CD4-positive, alpha-beta T cell treated with Interleukin-1 beta for 1 hour (primary cell): ENCODE measurements around the gene MAG.

Experiments
- DNase-seq, 2 donors: peaks; one replicate each; pipeline ENCODE4 v3.0.0-alpha.2; 2020 to 2022

Gene MAG, protein sequence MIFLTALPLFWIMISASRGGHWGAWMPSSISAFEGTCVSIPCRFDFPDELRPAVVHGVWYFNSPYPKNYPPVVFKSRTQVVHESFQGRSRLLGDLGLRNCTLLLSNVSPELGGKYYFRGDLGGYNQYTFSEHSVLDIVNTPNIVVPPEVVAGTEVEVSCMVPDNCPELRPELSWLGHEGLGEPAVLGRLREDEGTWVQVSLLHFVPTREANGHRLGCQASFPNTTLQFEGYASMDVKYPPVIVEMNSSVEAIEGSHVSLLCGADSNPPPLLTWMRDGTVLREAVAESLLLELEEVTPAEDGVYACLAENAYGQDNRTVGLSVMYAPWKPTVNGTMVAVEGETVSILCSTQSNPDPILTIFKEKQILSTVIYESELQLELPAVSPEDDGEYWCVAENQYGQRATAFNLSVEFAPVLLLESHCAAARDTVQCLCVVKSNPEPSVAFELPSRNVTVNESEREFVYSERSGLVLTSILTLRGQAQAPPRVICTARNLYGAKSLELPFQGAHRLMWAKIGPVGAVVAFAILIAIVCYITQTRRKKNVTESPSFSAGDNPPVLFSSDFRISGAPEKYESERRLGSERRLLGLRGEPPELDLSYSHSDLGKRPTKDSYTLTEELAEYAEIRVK

DNA sequence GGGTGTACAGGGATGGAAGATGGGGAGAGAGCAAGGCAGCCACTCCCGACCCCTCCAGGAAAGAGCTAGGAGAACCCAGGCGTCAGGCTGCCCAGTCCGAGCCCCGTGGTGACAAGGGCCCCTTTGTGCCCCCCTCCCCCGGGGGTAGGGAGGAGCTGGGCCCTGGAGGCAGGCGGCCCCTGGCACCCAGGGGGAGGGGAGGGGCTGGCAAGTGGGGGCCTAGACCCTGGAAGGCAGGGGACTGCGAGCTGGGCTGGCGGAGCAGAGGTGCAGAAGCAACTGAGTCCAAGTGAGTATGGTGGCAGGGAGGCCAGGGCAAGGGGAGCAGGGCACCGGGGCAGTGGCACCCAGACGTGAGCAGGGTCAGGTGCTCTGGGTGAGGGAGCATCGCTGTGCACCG lies at the start of gene MAG:
Gene MAG, plus strand, starts transcription at position 246 of the 400 bp plus-strand sequence. CDS start 3,248 bp downstream, outside the sequence.
- DNase-seq: no peak

DNA sequence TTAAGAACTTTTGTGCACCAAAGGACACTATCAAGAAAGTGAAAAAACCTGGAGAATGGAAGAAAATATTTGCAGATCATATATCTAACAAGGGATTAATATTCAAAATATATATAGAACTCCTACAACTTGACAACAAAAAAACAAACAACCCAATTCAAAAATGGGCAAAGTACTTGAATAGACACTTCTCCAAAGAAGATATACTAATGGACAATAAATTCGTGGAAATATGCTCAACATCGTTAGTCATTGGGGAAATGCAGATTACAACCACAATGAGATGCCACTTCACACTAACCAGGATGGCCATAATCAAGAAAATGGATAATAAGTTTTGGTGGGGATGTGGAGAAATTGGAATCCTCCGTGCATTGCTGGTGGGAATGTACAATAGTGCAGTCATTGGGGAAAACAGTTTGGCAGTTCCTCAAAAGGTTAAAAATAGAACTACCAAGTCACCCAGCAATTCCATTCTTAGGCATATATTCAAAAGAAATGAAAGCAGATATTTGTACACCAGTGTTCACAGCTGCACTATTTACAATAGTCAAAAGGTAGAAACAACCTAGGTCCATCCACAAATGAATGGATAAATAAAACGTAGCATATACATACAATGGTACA lies 45.4 kb upstream of the MAG start:
- no peak for DNase-seq

DNA sequence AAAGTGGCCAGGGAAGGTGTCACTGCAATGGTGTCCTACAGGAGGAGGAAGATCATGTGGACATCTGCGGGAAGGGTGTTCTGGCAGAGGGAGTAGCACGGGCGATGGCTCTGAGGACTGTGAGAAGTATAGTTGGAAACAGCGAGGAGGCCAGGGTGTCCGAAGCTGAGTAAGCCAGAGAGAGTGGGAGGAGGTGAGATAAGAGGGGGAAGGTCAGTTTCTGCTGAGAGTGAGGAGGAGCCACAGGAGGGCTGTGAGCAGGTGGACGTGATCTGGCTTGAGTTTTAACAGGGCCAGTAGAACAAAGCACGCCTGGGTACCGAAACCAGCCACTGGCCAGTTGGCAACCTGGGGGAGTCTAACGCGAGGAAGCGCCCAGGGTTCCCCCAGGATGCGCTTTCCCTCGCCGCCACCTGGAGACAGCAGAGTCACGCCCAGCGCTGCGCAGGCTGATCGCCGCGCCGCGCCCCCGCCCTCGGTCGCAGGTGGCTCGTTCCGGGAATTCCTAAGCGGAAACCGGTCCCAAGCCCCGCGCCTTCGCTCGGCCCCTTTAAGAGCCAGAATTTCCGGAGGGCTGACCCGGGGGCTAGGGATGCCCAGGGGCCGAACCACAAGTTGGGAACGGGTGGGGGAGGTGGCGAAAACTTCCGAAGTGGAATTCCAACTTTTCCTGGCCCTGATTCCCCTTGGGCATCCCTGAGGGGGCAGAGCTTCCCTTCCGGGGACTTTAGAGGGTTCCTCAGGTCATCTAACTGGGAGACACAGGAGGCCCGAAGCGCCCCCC lies 44.2 kb upstream of the MAG start:
- peak; percentile 65 to 70 for DNase-seq

DNA sequence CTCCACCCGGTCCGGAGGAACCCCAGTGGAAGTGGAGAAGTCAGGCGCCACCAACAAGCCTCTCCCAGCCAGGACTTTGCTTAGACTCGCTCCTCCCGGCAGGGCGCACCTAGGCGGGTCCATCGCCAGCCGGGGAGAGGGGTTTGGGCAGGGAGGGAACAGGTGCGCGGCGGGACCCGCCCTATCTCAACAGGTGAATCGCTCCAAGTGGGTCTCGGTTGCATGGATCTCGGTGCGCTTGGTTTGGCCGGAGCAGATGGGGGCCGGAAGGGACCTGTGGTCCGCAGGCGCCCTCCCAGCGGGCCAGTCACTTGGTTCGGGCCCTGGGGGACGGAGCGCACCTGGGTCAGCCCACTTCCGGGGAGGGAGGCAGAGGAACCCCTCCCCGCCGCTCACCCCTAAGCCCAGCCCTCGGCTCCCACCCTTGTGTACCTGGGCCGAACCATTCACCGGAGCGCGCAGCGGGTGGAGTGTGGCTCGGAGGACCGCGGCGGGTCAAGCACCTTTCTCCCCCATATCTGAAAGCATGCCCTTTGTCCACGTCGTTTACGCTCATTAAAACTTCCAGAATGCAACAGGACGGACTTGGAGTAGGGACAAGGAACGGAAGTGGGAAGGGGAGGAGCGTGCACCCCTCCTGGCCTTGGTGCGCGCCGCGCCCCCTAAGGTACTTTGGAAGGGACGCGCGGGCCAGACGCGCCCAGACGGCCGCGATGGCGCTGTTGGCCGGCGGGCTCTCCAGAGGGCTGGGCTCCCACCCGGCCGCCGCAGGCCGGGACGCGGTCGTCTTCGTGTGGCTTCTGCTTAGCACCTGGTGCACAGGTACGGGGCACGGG lies 43.4 kb upstream of the MAG start, which contains the start of gene LSR:
Gene LSR, plus strand, starts transcription at position 693 of the 836 bp plus-strand sequence. Its CDS starts 21 bp downstream, at position 714.
- DNase-seq: peak; percentile 83 to 84

DNA sequence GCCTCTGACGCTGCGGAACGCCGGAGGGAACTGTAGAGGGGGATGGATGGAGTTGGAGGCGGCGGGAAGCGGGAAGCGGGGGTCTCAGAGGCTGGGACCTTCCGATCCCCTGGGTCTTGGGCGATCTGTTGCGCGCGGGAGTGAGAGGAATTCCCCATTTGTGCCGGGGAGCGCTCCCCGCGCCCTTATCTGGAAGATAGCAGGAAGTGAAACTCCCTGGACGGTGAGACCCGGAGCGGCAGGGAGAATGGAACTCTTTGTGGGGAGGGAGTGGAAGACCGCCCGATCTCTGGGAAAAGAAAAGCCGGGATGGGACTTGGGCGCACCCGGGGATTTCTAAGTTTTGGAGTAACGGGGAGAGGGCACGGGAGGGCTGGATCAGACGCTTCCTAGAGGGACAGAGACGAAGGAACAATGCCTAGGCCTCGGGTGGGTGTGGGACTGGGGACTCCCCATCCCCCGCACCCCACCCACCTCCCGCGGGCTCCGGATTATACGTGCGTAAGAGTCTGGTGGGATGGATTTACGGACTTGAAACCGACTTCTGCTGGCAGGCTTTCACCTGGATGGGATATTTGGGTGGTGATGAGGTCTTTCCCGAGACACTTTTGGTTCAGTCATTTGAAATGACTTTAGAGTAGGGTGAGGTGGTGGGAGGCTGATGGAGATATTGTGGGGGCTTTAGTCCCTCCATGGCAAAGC lies 42.7 kb upstream of the MAG start:
- no peak for DNase-seq

DNA sequence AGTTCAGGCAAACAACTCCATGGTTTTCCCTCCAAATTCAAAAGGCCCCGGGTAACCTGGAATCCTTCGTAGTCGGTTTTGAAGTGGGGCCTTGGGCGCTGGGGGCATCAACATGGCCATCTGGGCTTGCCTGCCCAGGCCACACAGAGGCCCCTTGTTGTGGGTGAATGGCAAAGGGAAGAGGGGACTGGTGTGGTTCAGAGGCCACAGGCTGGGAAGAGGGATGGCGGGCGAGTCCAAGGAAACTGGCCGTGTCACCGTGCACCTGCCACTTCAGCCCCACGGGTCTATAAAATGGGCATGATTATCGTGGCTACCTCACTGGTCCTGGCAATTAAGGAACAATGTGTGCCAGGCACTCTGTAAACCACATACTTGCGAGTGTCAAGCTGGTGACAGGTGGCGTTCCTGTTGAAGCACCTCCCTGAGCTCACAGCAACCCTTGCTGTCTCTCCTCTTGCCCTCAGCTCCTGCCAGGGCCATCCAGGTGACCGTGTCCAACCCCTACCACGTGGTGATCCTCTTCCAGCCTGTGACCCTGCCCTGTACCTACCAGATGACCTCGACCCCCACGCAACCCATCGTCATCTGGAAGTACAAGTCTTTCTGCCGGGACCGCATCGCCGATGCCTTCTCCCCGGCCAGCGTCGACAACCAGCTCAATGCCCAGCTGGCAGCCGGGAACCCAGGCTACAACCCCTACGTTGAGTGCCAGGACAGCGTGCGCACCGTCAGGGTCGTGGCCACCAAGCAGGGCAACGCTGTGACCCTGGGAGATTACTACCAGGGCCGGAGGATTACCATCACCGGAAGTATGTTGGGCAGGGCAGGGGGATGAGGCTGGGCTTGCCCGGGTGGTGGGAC lies 41.9 kb upstream of the MAG start:
- no peak for DNase-seq

DNA sequence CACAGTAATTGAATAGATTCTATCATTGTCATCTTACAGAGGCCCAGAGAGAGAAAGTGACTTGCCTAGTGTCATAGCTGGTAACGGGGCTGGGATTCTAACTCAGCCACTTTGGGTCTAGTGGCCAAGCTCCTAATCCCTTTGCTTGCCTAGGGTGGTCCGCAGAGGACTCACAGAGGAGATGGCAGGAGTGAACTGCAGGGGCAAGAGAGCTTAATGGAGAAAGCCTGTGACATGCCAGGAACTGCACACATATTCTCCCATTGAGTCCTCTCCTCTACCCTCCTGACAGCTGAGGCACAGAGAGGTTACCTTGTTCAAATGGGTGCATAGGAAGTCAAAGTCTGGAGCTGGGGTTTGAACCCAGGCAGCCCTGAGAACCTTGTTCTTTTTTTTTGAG lies 40.5 kb upstream of the MAG start:
- no peak for DNase-seq

DNA sequence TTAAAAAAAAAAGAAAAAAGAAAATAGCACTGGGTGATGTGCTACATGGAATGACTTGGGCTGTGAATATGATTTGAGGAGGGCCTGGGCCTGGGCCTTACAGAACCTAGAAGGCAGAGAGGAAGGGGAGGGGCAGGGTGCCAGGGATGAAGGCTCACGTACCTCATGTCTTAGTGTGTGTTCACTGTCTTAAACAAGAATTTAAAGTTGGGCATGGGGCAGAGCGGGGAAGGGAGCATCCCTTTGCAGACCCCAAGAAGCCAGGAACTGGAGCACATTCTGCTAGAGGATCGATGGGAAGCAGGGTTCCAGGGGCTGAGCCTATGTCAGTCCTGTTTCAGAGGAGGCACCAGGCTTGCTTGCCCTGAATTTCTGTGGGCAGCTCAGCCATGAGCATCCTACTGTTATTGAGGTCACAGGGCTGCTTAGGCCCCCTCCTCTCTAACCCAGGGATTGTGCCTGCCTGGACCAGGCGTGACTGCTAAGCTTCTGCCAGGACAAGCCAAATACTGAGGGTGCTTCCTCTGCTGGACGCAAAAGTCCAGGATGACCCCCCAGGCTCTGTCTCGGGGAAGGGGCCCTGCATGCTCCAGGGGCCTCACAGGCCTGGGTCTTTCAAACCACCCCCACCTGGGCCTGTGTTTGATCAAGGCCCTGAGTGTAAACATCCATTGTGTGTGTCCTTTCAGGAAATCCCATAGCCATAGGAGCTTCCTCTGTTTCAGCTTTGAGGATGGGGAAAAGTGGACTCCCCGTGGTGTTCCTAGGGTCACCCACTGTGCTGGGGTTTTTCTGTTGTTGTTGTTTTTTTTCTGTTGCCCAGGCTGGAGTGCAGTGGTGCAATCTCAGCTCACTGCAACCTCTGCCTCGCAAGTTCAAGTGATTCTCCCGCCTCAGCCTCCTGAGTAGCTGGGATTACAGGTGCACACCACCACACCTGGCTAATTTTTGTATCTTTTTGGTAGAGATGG lies 38.4 kb upstream of the MAG start:
- DNase-seq: no peak

DNA sequence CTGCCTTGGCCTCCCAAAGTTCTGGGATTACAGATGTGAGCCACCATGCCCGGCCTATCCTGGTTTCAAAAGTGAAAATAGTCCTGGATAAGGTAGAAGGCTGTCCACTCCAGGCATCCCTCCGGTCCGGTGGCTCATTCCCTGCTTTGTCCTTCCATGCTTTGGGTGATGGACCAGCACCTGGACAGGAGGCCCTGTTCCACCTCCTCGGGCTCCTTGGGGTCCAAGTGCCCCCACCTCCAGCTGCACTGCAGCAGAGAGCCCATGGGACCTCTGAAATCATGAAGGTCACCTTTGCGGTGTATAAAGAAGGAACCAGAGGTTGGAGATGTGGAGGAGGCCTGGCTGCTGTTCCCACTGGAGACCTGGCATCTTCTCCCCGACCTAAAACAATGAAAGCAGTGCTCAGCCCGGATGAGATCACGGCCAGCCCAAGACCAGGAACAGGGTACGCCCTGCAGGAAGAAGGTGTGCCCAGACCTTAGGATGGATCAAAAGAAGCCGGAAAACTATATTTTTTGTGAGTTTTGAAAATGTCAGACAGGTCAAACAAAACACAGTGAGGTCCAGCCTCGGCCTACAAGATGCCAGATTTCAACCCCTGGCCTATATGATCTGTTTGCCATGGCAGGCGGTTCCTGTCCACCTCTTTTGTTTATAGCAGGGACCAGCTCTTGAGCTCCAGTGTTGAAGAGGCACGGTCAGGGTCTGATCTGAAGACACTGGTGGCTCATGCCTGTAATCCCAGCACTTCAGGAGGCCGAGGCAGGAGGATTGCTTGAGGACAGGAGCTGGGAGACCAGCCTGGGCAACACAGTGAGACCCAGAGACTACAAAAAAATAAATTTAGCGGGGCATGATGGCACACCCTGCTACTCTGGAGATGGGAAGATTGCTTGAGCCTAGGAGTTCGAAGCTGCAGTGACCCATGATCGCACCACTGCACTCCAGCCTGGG lies 37.3 kb upstream of the MAG start:
- DNase-seq: no peak

DNA sequence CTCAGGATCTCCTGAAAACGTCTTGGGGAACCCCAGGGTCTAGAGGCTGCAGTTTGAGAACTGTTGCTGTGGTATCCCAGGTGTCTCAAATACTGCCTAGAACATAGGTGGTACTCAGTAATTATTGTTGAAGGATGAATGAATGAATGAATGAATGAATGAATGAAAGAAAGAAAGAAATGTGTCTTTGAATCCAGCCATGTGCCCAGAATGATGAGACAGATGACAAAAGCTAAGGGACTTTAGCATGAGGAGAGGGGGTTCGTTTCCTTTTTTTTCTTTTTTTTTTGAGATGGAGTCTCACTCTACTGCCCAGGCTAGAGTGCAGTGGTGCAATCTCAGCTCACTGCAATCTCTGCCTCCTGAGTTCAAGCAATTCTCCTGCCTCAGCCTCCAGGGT lies 35.4 kb upstream of the MAG start:
- no peak for DNase-seq

DNA sequence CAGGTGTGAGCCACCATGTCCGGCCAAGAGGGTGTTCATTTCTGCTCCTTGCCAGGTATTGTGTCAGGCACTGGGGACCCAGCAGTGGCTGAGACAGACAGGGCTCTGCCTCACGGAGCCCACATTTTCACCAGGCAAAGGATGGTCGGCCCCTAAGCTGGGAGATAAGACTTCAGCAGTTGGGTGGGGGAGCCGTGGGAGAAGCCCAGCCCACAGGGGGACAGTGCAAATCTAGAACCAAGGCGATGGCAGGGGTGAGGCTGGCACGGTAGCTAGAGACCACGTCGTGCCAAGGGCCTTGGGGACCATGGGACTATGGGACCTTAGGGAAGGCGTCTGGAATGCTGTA lies 34.9 kb upstream of the MAG start:
- DNase-seq: no peak

DNA sequence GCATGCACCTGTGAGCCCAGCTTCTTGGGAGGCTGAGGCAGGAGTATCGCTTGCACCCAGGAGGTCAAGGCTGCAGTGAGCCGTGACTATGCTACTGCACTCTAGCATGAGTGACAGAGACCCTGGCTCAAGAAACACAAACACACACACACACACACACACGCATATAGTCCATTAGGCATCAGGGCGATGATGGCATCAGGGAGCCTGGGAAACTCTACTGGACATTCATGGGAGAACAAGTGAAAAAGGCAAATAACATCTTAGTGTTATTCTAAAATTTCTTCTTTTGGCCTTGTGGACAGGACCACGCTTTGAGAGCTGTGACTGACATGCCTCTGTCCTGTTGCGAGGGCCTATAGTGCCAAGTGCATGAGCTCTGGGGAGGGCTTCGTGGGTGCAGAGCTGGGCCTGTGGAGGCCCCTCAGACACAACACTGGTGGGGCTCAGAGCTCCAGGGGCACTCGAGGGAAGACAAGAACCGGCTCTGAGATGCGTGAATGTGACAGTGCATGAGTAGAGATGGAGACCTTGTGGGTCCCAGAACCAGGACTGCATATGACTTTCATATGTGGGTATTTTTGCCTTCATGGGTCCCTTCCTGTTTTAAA lies 31.2 kb upstream of the MAG start:
- DNase-seq: no peak

DNA sequence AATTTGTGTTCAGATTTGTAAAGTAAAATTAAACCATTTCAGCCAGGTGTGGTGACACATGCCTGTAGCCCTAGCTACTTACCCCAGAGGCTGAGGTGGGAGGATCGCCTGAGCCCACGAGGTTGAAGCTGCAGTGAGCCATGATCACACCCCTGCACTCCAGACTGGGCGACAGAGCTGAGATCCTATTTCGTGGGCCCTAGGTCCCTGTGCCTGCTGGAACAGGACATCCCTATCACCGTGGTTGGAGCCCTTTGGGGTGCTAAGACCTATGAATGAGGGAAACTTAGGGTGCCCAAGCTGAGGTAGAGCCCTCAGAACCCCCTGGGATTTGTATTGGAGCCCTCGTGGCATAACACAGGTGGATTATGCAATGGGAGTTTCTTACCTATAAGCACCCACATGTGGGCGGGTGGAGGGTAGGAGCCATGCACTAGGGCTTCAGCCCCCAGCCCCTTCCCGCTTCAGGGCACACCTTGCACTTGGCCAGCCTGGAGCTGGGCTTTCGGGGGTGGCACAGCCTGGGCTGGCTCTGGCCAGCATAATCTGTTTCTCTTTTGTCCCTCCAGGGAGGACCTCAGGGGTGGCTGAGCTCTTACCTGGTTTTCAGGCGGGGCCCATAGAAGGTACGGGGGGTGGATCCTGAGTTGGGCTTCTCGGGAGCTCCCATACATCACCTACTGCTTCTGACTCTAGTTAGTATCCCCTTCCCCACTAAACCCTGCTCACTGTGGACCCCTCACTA lies 30.4 kb upstream of the MAG start:
- no peak for DNase-seq

DNA sequence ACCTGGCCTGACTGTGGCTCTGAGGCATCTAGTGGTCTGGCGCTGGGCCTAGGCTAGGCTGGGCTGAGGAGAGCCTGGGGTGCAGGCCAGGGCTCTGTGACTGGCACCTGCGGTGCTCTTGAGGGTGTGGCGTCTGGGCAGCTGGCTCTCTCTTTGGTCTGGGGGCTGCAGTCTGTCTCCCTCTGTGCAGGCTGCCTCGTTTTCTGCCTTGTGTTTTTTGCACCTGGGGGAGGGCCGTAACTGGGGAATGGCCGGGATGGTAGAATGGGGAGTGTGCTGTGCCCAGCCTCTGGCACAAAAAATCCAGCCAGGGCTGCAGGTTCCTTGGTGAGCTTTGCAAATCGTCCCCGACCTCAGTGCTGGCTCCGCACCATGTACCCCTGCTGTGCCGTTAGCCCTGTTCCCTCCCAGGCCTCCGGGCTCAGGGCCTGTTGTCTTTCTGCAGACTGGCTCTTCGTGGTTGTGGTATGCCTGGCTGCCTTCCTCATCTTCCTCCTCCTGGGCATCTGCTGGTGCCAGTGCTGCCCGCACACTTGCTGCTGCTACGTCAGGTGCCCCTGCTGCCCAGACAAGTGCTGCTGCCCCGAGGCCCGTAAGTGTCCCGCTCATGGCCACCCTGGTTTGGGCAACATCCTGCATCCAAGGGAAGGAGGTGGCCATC lies 29.7 kb upstream of the MAG start:
- DNase-seq: no peak

DNA sequence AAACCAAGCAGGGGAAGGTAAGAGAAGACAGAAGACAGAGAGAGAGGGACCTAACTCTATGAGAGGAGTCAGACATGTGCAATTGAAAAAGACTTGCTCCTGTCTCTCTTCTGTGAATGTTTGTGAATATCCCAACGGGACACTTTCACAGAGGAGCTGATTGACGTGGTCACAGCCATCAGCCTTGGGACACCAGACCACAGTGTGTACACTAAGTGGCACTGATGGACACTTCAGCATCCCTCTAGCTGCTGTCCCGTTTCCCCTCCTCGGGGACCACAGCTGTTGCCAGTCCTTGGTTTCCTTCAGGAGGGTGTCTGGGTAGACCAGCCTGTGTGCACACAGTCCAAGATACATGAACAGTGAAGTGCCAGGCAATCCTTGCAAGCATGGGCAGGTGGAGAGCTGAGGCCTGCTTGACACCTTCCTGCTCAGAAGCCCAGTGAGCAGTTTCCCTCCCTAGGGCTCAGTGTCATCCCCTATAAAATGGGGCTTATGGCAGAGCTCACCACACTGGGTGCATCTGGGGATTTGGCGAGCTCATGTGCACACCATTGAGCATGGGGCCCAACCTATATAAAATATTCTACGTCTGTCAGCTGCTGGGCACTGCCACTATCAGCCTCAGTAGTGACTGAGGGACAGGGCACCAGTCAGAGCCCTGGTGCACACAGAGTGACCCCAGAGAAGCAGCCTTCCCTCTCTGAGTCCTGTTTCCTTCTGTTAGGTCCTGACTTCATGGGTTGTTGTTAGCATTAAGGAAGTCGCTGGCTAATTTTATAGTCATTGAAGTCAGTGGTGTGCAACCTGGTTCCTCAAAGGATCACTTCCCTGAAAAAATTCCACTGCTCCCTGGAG lies 27.5 kb upstream of the MAG start:
- no peak for DNase-seq
